HepG2 (cell line): ENCODE data around the gene HSDL2. TPM values are rescaled to one million over a fixed set of nuclear protein-coding genes. Genes with fewer than 3 reads are reported as not detected.

ENCODE experiments used
- ATF3 ChIP-seq: sonication (generic); formaldehyde crosslinking; IDR thresholded peaks from 2 replicates; pipeline ENCODE4 v1.4.0; 2020; ENCODE audit warnings: missing genetic modification reagents
- ATF7-NPFF ChIP-seq: sonication (generic); formaldehyde crosslinking; IDR thresholded peaks from 2 replicates; pipeline ENCODE4 v1.8.1; 2023; ENCODE audit warnings: mild to moderate bottlenecking, low read depth, missing genetic modification reagents, moderate library complexity
- ETV6 ChIP-seq: sonication (generic); formaldehyde crosslinking; conservative IDR thresholded peaks from 2 replicates; pipeline ENCODE4 v1.4.0; 2020; ENCODE audit warnings: missing genetic modification reagents
- FOXA1 ChIP-seq, 2 experiments: fragments of 450-650 bp in 1 of 2; sonication (generic) in 1 of 2; formaldehyde crosslinking in 1 of 2; IDR thresholded peaks; 2 replicates each; pipeline versions ENCODE4 v1.4.0 to v1.6.1; 2016 to 2020; ENCODE audit warnings: missing genetic modification reagents in 1 of 2
- HDAC2 ChIP-seq: sonication (generic); formaldehyde crosslinking; IDR thresholded peaks from 2 replicates; pipeline ENCODE4 v1.4.0; 2020; ENCODE audit warnings: missing genetic modification reagents
- KAT8 ChIP-seq: IDR thresholded peaks from 2 replicates; pipeline ENCODE4 v1.6.1; 2016; ENCODE audit warnings: missing genetic modification reagents, missing compliant biosample characterization
- KDM1A ChIP-seq: IDR thresholded peaks from 2 replicates; pipeline ENCODE4 v1.6.1; 2016; ENCODE audit warnings: missing compliant biosample characterization
- SIX4 ChIP-seq: sonication (generic); formaldehyde crosslinking; IDR thresholded peaks from 2 replicates; pipeline ENCODE4 v1.4.0; 2020; ENCODE audit warnings: missing genetic modification reagents
- TMF1 ChIP-seq: sonication (generic); formaldehyde crosslinking; IDR thresholded peaks from 2 replicates; pipeline ENCODE4 v1.8.1; 2022; ENCODE audit warnings: low read depth, missing genetic modification reagents
- ZNF512B ChIP-seq: sonication (generic); formaldehyde crosslinking; IDR thresholded peaks from 2 replicates; pipeline ENCODE4 v1.5.1; 2020; ENCODE audit warnings: missing genetic modification reagents, mild to moderate bottlenecking, borderline replicate concordance
- ZNF546 ChIP-seq: sonication (generic); formaldehyde crosslinking; conservative IDR thresholded peaks from 2 replicates; pipeline ENCODE4 v1.8.1; 2023; ENCODE audit warnings: mild to moderate bottlenecking, missing genetic modification reagents
- ZNF605 ChIP-seq: sonication (generic); formaldehyde crosslinking; IDR thresholded peaks from 2 replicates; pipeline ENCODE4 v1.8.0; 2022; ENCODE audit warnings: mild to moderate bottlenecking, missing genetic modification reagents
- ZNF746 ChIP-seq: sonication (generic); formaldehyde crosslinking; IDR thresholded peaks from 2 replicates; pipeline ENCODE4 v1.8.0; 2022; ENCODE audit warnings: mild to moderate bottlenecking, missing genetic modification reagents
- polyA plus RNA-seq, 8 experiments: library from polyadenylated mRNA; depleted of rRNA in 3 of 8; stranded (reverse) in 7 of 8; unstranded in 1 of 8; fragments of >200 nt; fragmentation: Illumina TruSeq in 4 of 8; extraction: Trizol in 4 of 8; gene quantifications; 2 replicates each; pipeline versions ENCODE4 v1.2.1 to v1.2.3, GENCODE V29; 2011 to 2016; ENCODE audit warnings: low read depth in 4 of 8, missing spikeins in 1 of 8, mixed read lengths in 1 of 8; ENCODE audit not compliant: insufficient read depth in 1 of 8
- total RNA-seq, 5 experiments: library from RNA; depleted of rRNA; stranded (reverse); fragments of >200 nt; fragmentation: Illumina TruSeq; extraction: Trizol; gene quantifications; 2 replicates each; pipeline ENCODE4 v1.2.3, GENCODE V29; 2016; ENCODE audit warnings: low read depth in 1 of 5
- TF ChIP-seq, protein P1 (sequence below): sonication (generic); formaldehyde crosslinking; IDR thresholded peaks from 2 replicates; pipeline ENCODE4 v1.9.0; 2021; ENCODE audit warnings: mild to moderate bottlenecking, missing genetic modification reagents
- TF ChIP-seq, protein P2 (sequence below): sonication (generic); formaldehyde crosslinking; IDR thresholded peaks from 2 replicates; pipeline ENCODE4 v1.4.0; 2020; ENCODE audit warnings: missing genetic modification reagents, borderline replicate concordance

Gene HSDL2
- total and polyA plus RNA-seq, 2 of the 13 experiments (the other 11 are each of a cell fraction or from before 2014, with no cell fraction given) = 55.3 to 80.2 TPM

- TF ChIP-seq, protein P1, sequence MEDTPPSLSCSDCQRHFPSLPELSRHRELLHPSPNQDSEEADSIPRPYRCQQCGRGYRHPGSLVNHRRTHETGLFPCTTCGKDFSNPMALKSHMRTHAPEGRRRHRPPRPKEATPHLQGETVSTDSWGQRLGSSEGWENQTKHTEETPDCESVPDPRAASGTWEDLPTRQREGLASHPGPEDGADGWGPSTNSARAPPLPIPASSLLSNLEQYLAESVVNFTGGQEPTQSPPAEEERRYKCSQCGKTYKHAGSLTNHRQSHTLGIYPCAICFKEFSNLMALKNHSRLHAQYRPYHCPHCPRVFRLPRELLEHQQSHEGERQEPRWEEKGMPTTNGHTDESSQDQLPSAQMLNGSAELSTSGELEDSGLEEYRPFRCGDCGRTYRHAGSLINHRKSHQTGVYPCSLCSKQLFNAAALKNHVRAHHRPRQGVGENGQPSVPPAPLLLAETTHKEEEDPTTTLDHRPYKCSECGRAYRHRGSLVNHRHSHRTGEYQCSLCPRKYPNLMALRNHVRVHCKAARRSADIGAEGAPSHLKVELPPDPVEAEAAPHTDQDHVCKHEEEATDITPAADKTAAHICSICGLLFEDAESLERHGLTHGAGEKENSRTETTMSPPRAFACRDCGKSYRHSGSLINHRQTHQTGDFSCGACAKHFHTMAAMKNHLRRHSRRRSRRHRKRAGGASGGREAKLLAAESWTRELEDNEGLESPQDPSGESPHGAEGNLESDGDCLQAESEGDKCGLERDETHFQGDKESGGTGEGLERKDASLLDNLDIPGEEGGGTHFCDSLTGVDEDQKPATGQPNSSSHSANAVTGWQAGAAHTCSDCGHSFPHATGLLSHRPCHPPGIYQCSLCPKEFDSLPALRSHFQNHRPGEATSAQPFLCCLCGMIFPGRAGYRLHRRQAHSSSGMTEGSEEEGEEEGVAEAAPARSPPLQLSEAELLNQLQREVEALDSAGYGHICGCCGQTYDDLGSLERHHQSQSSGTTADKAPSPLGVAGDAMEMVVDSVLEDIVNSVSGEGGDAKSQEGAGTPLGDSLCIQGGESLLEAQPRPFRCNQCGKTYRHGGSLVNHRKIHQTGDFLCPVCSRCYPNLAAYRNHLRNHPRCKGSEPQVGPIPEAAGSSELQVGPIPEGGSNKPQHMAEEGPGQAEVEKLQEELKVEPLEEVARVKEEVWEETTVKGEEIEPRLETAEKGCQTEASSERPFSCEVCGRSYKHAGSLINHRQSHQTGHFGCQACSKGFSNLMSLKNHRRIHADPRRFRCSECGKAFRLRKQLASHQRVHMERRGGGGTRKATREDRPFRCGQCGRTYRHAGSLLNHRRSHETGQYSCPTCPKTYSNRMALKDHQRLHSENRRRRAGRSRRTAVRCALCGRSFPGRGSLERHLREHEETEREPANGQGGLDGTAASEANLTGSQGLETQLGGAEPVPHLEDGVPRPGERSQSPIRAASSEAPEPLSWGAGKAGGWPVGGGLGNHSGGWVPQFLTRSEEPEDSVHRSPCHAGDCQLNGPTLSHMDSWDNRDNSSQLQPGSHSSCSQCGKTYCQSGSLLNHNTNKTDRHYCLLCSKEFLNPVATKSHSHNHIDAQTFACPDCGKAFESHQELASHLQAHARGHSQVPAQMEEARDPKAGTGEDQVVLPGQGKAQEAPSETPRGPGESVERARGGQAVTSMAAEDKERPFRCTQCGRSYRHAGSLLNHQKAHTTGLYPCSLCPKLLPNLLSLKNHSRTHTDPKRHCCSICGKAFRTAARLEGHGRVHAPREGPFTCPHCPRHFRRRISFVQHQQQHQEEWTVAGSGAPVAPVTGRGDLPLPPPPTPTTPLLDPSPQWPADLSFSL = no peak
- no peak for TF ChIP-seq ZNF512B (CRISPR knock-in tag)
- no peak for TF ChIP-seq FOXA1 (IDR thresholded peaks at IDR 0.05)
- peak; percentile 20; the same call in 1 of the 2 replicates for TF ChIP-seq FOXA1 (CRISPR knock-in tag; IDR thresholded peaks at IDR 0.05)
- peak; percentile 31; the same call in 1 of the 2 replicates for TF ChIP-seq KDM1A (CRISPR knock-in tag)
- peak; percentile 57; the same call in 1 of the 2 replicates for TF ChIP-seq HDAC2 (CRISPR knock-in tag)
- TF ChIP-seq, protein P2, sequence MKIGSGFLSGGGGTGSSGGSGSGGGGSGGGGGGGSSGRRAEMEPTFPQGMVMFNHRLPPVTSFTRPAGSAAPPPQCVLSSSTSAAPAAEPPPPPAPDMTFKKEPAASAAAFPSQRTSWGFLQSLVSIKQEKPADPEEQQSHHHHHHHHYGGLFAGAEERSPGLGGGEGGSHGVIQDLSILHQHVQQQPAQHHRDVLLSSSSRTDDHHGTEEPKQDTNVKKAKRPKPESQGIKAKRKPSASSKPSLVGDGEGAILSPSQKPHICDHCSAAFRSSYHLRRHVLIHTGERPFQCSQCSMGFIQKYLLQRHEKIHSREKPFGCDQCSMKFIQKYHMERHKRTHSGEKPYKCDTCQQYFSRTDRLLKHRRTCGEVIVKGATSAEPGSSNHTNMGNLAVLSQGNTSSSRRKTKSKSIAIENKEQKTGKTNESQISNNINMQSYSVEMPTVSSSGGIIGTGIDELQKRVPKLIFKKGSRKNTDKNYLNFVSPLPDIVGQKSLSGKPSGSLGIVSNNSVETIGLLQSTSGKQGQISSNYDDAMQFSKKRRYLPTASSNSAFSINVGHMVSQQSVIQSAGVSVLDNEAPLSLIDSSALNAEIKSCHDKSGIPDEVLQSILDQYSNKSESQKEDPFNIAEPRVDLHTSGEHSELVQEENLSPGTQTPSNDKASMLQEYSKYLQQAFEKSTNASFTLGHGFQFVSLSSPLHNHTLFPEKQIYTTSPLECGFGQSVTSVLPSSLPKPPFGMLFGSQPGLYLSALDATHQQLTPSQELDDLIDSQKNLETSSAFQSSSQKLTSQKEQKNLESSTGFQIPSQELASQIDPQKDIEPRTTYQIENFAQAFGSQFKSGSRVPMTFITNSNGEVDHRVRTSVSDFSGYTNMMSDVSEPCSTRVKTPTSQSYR = no peak
- no peak for TF ChIP-seq ZNF746
- TF ChIP-seq ZNF546 = no peak
- TF ChIP-seq ATF7-NPFF (CRISPR knock-in tag) = no peak
- TF ChIP-seq ATF3 (CRISPR knock-in tag) = no peak
- TF ChIP-seq TMF1 (CRISPR knock-in tag) = no peak
- TF ChIP-seq KAT8 (CRISPR knock-in tag) = 0 out of 2 replicates have a peak, but pooled peaks have one; percentile 56
- TF ChIP-seq SIX4 = no peak
- no peak for TF ChIP-seq ETV6 (CRISPR knock-in tag)
- no peak for TF ChIP-seq ZNF605
Measured at GRCh38 chr9:112496074-112496722, 116.3 kb downstream of the HSDL2 start (continued).
